Right lobe of liver (tissue), 6 donors: Measurements from ENCODE around the gene STK17A. TPM values are rescaled to one million over a fixed set of nuclear protein-coding genes. Genes with fewer than 3 reads are reported as not detected.

Experiments
- ATAC-seq, 4 donors: fragments of 200-7000 bp; cut with Tn5 transposase; one replicate each; pipeline ENCODE4 v1.9.1; 2020; ENCODE audit warnings: mild to moderate bottlenecking in 4 of 4, moderate library complexity in 4 of 4
- DNase-seq, 3 donors: peaks; one replicate each; pipeline ENCODE4 v3.0.0-alpha.2; 2020
- H3K27ac ChIP-seq, 3 donors: fragments of 200-600 bp; one replicate each; pipeline ENCODE4 v1.8.0; 2022
- H3K27me3 ChIP-seq, 2 donors: fragments of 200-600 bp; one replicate each; pipeline ENCODE4 v1.8.0; 2022
- H3K36me3 ChIP-seq, 4 donors: fragments of 200-600 bp; sonication (generic) in 1 of 4; one replicate each; pipeline versions ENCODE4 v1.5.1 to v1.8.0; 2017 to 2022; ENCODE audit warnings: control low read depth in 1 of 4
- H3K4me1 ChIP-seq, 4 donors: fragments of 200-600 bp; sonication (generic) in 1 of 4; one replicate each; pipeline versions ENCODE4 v1.5.1 to v1.8.0; 2017 to 2022; ENCODE audit warnings: control low read depth in 1 of 4
- H3K4me3 ChIP-seq, 3 donors: fragments of 200-600 bp; one replicate each; pipeline ENCODE4 v1.8.0; 2022
- H3K9me3 ChIP-seq, 4 donors: fragments of 200-600 bp; sonication (generic) in 1 of 4; one replicate each; pipeline versions ENCODE4 v1.5.1 to v1.8.0; 2017 to 2022; ENCODE audit warnings: control low read depth in 1 of 4
- POLR2A ChIP-seq: fragments of 450-650 bp; IDR thresholded peaks from one replicate; pipeline ENCODE4 v1.6.1; 2017; ENCODE audit warnings: antibody characterized with exemption, mild to moderate bottlenecking
- WGBS: methylation state at CpG from one replicate; pipeline ENCODE4 v1.1.6; 2018; ENCODE audit warnings: low coverage, low lambda C conversion rate; ENCODE audit not compliant: insufficient coverage; ENCODE audit errors: missing lambda C conversion rate; 5-methylcytosine and 5-hydroxymethylcytosine counted together
- intact Hi-C, 2 donors: fragments of 100-400 bp; cut with DNase I; formaldehyde crosslinking; loops; one replicate each; pipeline versions ENCODE4 v1.11.2 to v1.14.1; 2022
- total RNA-seq, 6 experiments: library from RNA; depleted of rRNA in 2 of 6; stranded (reverse); fragments of >200 nt in 2 of 6; fragmentation: NEBNext Ultra II Directional in 3 of 6; extraction: Animal tissue kit (Norgen Biotek cat#: 25700) in 3 of 6; gene quantifications; one replicate each; pipeline versions ENCODE4 v1.1.0 to v1.2.4, GENCODE V29; 2016 to 2023
- TF ChIP-seq, protein P1 (sequence below), 4 donors: fragments of 200-600 bp in 3 of 4; fragments of 450-650 bp in 1 of 4; IDR thresholded peaks; one replicate each; pipeline versions ENCODE4 v1.5.1 to v1.8.0; 2016 to 2022; ENCODE audit warnings: antibody characterized with exemption in 4 of 4, mild to moderate bottlenecking in 2 of 4
- donor health status: DM: no; HTN: yes; CAD: no.
- donor health status: DM: no; HTN: no; CAD: no.
- donor health status: DM: no; HTN: no; CAD: no.
- donor health status: DM: no; HTN: yes; CAD: no.
- donor health status: DM: no; HTN: yes; CAD: no.

STK17A gene
- total RNA-seq, 6 experiments from 2014 or later = 1.7 to 20.9 (median 7.9) TPM

DNA sequence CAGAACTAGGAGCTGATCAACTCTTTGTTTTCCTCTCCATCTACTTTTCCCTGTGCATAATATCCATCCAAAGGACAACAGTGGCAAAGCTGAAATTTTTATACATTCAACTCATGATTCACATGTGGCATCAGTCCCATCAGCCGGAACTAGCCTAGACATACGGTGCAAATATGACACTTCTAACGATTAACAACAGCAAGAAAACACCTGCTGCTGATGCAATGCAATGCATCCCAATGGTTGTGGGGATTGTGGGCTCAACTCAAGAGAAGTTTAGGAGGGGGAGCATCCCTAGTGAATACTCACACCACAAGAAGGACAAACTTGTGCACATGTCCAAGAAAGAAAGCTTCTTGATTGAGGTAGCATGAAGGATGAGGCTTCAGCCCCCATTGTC, 20.5 kb upstream of the STK17A start:
- Histone ChIP-seq H3K4me1 (peaks cover 0 to 10% (median 0%) of the 10 kb centered on the region in 4 donors), H3K4me3 (no peak overlapping the region), H3K27ac (no peak overlapping the region), H3K27me3 (no peaks in the 10 kb centered on the region), H3K36me3 (no peaks in the 10 kb centered on the region), H3K9me3 (no peaks in the 10 kb centered on the region)
- intact Hi-C loops = no loop called here
- DNase-seq (no peak), ATAC-seq (no peak)
- TF ChIP-seq POLR2A = no peak
- TF ChIP-seq, protein P1, sequence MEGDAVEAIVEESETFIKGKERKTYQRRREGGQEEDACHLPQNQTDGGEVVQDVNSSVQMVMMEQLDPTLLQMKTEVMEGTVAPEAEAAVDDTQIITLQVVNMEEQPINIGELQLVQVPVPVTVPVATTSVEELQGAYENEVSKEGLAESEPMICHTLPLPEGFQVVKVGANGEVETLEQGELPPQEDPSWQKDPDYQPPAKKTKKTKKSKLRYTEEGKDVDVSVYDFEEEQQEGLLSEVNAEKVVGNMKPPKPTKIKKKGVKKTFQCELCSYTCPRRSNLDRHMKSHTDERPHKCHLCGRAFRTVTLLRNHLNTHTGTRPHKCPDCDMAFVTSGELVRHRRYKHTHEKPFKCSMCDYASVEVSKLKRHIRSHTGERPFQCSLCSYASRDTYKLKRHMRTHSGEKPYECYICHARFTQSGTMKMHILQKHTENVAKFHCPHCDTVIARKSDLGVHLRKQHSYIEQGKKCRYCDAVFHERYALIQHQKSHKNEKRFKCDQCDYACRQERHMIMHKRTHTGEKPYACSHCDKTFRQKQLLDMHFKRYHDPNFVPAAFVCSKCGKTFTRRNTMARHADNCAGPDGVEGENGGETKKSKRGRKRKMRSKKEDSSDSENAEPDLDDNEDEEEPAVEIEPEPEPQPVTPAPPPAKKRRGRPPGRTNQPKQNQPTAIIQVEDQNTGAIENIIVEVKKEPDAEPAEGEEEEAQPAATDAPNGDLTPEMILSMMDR (IDR thresholded peaks at IDR 0.05) = no peak
- whole genome bisulfite sequencing = 93% methylated on average over 3 of the region's 3 CpGs

DNA sequence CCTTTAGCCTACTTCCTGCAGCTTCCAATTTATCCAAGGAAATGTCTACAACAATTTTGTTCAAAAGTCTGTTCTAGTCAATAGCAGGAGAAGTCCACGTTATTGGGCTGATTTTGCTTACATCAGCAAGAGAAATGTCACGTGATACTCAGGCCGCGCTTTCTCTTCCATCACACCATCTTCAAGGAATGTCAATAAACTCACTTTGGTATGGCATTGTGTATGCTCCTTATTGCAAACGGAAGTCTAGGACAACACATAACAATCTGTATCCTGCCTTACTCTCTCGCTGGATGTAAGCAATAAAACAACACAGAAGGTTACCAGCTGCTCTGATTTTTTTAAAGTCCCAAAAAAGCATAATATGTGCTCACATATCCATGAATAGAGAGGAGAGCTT, 17.1 kb upstream of the STK17A start:
- H3K9me3 ChIP-seq = no peaks in the 10 kb centered on the region

DNA sequence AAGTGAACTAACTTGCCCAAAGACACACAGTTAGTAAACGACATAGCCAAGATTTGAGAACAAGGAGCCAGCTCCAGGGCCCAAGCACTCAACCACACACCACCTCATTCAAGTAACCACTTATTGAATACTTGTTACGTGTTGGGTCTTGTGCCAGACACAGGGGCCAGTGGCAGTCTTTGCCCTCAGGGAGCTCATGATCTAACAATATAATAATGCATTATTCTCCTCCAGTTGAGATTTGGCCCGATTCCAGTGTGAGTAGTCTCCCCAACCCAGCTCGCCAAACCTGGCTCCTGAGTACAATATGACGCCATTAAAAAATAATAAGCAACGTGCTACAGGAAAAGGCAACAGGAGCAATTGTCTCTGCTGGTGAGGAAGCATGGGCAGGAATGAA, 14.4 kb upstream of the STK17A start:
- no peak for ATAC-seq
- TF ChIP-seq, protein P1 (IDR thresholded peaks at IDR 0.05) = no peak
- H3K4me1 ChIP-seq = no peaks in the 10 kb centered on the region
- no peak overlapping the region for H3K4me3 ChIP-seq
- no peaks in the 10 kb centered on the region for H3K9me3 ChIP-seq
- intact Hi-C loops = no loop called here
- DNase-seq = no peak
- H3K27me3 ChIP-seq = no peaks in the 10 kb centered on the region
- no peaks in the 10 kb centered on the region for H3K36me3 ChIP-seq
- no peak overlapping the region for H3K27ac ChIP-seq
- WGBS = 64% methylated on average over 6 of the region's 6 CpGs

More for the DNA sequence above, 17.1 kb upstream of the STK17A start:
- 52% methylated on average over 6 of the region's 6 CpGs for WGBS
- DNase-seq = no peak
- intact Hi-C loops = no loop called here
- Histone ChIP-seq H3K36me3 (no peaks in the 10 kb centered on the region), H3K4me1 (peaks cover 0 to 4% (median 0%) of the 10 kb centered on the region in 4 donors), H3K4me3 (no peak overlapping the region), H3K27me3 (no peaks in the 10 kb centered on the region), H3K27ac (no peak overlapping the region)
- TF ChIP-seq, protein P1 (IDR thresholded peaks at IDR 0.05) = no peak
- TF ChIP-seq POLR2A = no peak
- ATAC-seq = no peak

DNA sequence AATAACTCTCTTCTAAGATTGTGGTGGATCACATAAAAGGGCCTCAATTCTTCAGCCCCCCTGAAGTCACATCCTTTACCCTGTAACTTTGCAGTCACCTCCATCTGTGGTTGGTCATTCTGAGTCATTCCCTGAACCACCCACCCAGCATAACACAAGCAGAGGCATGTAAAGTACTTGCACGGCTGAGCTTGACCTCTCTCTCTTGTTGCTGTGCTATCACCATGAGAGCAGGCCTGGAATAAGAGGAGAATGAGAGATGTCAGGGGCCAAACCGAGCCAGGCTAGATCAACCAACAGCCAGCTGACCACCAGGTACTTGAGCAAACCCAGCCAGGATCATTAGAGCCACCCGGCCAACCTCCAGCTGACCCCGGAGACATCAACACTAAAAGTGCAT, 13.5 kb upstream of the STK17A start:
- Histone ChIP-seq H3K27ac (no peak overlapping the region), H3K36me3 (no peaks in the 10 kb centered on the region), H3K4me3 (no peak overlapping the region), H3K4me1 (no peaks in the 10 kb centered on the region), H3K27me3 (no peaks in the 10 kb centered on the region), H3K9me3 (no peaks in the 10 kb centered on the region)
- ATAC-seq (no peak), DNase-seq (no peak)
- intact Hi-C loops = no loop called here
- 79% methylated on average over 3 of the region's 4 CpGs for WGBS
- no peak for TF ChIP-seq POLR2A
- TF ChIP-seq, protein P1 (IDR thresholded peaks at IDR 0.05) = no peak
